EH (cell line): ENCODE measurements around the gene DIP2C.
"Not testable (repeated sequence)": the region's sequence is repeated elsewhere in the genome, so short reads cannot be mapped to it uniquely, and the experiment has no call there.

Experiments used
- DNase-seq: peaks from one replicate; pipeline ENCODE4 v3.0.0-alpha.2; 2015; ENCODE audit warnings: low read depth

Gene DIP2C

GRCh38 chr10:639751-640672, 49.5 kb downstream of the DIP2C start:
- DNase-seq, result no peak

- DNase-seq, result no peak
These were observed 50.3 kb downstream of the DIP2C start for GRCh38 chr10:639001-639750.

DNA sequence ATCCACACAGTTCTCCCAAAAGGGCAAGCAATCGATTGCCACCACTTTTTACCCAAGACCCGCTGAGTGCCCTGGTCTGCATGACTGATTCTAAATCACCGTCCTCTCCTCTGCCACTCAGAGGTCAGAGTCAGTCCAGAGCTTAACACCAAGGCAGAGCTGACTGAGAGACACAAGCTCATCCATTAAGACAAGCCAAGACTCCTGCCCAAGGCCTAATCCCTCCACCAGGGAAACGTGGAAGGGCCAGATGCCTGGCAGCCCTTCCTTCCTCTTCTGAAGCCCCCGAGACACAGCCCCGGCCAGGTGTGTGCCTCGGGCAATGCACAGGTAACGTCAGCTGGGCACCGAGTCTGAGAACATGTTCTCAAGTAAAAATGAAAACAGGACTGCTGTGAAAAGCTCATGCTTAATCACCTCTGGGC, 51.7 kb downstream of the DIP2C start:
- DNase-seq, result no peak

GRCh38 chr10:637221-637620, 52.2 kb downstream of the DIP2C start:
- DNase-seq, result no peak

DNA sequence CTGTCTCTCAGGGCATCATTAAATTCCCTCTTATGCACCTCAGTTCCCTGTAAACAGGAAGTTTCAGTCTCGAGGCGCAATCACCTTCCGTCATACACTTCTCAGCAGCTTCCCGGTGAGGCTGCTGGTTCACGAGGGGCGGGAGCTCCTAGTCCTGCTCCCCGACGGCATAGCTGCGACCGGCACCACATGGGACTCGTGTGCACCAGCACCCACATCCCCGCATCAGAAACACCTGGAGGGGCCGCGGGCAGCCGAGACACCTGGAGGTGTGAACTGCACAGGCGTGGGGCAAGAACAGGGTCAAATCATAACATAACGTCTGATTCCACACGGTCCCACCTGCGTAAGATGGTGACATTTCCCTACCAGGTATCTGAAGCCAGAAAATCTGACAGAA, 52.7 kb downstream of the DIP2C start:
- DNase-seq, result no peak

DNA sequence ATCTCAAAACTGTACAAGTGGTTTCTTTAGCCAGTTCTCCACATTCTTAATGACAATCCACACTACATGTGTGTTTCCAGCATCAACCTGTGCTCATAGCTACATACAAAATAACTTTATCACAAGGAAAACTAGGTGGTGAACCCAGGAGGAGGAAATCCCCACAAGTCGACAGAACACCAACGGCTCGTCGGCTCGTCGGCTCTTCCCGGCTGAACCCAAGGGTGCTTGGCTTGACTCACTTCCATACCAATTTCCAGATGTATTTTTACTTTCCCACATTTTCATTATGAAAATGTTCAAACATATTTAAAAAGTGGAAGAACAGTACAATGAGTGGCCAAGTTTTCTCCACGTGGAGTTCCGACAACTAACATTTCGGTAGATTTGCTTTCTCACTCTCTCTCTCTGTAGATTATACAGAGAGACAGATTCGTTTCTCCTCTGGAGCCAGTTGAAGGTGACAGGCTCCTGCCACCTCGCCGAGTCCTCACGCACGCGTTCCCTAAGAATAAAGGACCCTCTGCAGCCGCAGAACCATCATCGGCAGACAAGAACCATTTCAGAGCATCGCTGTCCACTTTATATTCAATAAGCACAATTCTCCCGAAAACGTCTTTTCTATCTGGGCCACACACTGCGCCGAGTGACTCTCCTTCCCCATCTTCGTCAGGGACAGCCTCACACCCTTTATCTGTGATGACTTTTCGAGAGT, 53.3 kb downstream of the DIP2C start:
- no peak for DNase-seq

- DNase-seq, result no peak
These were observed 54.2 kb downstream of the DIP2C start for GRCh38 chr10:635088-635861.

GRCh38 chr10:634256-634655, 55.2 kb downstream of the DIP2C start:
- DNase-seq, result no peak

GRCh38 chr10:633279-634245, 55.9 kb downstream of the DIP2C start:
- no peak for DNase-seq

GRCh38 chr10:632807-633177, 56.7 kb downstream of the DIP2C start:
- not testable (repeated sequence) for DNase-seq

DNA sequence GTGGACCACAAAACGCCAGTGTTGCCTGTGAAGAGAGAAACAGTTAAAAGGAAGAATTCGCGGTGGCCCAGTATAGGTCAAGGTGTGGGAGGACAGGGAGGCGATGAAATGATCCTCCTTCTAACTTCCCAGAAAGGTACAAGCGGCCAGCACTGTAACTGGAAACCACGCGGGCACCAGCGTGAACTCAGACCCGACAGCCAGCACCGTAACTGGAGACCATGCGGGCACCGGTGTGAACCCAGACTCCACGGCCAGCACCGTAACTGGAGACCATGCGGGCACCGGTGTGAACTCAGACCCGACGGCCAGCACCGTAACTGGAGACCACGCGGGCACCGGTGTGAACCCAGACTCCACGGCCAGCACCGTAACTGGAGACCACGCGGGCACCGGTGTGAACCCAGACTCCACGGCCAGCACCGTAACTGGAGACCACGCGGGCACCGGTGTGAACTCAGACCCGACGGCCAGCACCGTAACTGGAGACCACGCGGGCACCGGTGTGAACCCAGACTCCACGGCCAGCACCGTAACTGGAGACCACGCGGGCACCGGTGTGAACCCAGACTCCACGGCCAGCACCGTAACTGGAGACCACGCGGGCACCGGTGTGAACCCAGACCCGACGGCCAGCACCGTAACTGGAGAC, 57.2 kb downstream of the DIP2C start:
- DNase-seq, result not testable (repeated sequence)

GRCh38 chr10:631266-631665, 58.2 kb downstream of the DIP2C start:
- no peak for DNase-seq

GRCh38 chr10:630581-631073, 58.8 kb downstream of the DIP2C start:
- no peak for DNase-seq

DNA sequence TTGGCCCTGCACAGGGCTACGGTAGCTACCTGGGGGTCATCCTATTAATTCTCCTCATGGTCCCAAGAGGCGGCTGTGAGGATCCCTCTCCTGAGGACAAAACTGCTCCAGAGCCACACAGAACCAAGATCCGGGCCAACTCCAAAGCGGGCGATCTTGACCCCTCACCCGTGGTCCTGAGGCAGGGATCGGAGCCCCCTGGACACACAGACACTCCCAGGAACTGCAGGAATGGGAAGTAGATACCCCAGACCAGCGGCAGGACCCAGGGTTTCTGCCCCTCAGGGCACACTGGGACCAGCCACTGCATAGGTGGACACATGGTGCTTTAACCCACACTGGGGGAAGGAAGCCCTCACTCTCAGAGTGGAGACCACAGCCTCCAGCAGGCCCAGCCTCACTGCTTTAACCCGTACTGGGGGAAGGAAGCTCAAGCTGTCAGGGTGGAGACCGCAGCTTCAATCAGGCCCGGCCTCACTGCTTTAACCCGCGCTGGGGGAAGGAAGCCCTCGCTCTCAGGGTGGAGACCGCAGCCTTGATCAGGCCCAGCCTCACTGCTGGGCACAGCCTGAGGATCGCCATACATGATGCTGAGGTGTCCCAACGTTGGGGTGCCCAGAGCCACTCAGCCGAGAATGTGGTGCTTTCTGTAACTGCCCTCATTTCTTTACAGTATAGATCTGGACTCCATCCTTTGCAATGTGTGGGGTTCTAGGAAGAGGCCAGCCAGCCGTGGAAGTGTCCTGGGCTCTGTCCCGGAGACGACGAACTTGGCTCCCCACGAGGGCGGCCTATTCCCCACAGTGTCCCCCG, 60.1 kb downstream of the DIP2C start:
- DNase-seq, result no peak

DNA sequence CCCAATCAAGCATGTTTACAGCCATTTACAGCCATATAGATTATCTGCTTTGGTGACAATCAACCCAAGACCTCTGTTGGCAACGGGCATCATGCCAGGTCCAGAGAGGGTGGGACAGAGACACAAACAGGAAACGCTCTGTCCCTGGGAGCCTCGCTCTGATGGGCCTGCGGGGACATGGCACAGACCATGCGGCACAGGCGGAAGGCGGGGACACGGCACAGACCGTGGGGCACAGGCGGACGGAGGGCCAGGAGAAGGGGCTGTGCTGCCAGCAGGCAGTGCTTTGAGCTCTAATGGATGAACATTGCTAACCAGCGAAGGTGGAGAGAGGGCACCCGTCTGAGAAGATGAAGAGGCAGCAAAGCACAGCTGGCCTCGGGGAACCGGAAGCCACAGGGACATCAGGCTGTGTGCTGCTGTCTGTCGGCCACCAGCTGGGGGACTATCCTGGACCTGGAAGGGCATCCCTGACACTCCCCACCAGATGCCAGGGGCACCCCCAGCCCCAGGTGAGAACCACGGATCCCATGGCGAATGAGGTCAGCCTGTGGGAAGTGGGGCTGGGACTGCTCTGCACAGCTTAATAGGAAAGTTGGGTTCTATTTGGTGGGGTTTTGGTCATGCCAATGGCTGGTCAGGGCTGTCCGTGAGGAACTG, 61.0 kb downstream of the DIP2C start:
- no peak for DNase-seq

DNA sequence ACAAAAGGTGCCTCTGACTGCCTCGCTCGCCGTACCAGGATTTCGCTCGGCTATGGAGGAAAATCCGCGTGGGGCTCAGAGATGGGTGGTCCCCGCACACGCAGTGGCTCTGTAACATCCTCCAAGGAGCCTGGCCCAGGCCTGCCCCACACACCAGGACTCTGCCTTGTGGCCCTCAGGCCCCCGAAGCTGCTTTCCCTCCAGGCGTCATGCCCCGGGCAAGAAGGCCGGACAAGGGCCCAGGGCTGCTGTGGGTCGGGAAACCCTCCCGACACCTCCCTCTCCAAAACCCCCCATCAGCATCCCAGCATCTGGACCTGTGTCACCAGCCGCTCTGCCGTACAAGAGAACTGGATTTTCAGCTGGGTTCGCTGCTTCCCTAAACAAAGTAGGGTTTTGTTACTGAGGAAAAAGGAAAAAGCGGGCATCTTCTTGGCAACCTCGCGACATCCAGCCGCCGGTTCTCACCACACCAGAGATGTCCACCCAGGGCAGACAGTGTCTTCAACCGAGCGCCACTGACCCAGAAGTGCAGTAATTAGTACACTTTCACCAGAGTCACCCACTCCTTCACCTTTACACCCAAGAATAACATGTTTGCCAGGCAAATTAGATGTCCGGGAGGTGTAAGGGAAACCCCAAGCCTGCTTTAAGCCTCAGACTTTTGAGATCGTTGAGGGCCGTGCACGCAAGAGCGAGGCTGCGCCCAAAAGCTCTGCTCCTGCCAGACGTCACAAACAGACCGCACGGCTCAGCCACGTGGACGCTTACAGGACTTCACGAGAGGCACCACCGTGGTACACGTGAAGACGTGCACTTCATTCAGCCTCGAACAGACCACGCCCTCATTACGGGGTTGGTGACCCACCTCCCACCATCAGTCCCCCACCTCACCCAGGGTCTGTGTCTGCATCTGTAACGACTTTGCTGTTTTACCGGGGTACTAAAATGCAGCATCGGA, 62.2 kb downstream of the DIP2C start:
- no peak for DNase-seq
